ENCODE measurements around the gene KPNA2. TPM values are rescaled to one million over a fixed set of nuclear protein-coding genes. Genes with fewer than 3 reads are reported as not detected.
A peak's percentile ranks its signal among the peaks of the same experiment; 100 is the strongest.
"Not testable (repeated sequence)": the region's sequence is repeated elsewhere in the genome, so short reads cannot be mapped to it uniquely, and the experiment has no call there.

The KPNA2 gene
- total and polyA plus RNA-seq, 8 donors: 3.3 to 10.5 (median 5.7) TPM

- DNase-seq (peak in 1 of 6 donors; percentile 67), ATAC-seq (peak in 2 of 4 donors; percentile 1 to 2), FAIRE-seq (no peak)
- WGBS, 2 donors: 4% methylated on average over 18 to 21 of the region's 21 CpGs
- Histone ChIP-seq H3K36me3 (no peaks in the 10 kb centered on the region), H3K4me1 (peaks cover 7 to 9% (median 8%) of the 10 kb centered on the region in 3 donors), H3K27me3 (no peaks in the 10 kb centered on the region), H3K9me3 (no peaks in the 10 kb centered on the region), H3K27ac (peak overlapping the region; percentile 76 to 94 (median 87)), H3K4me3 (peak overlapping the region; percentile 31 to 69 (median 48))
- intact Hi-C loops (cut with DNase I): no loop called here
- no peak for TF ChIP-seq CTCF (IDR thresholded peaks at IDR 0.05)
Observed at GRCh38 chr17:67993998-67994361, 41.6 kb upstream of the KPNA2 start.

- Histone ChIP-seq H3K27ac (peak overlapping the region in 3 of 4 donors; percentile 39 to 60 (median 41)), H3K9me3 (no peaks in the 10 kb centered on the region), H3K27me3 (no peaks in the 10 kb centered on the region), H3K36me3 (no peaks in the 10 kb centered on the region), H3K4me3 (peak overlapping the region; percentile 32 to 59 (median 45)), H3K4me1 (peaks cover 7 to 9% (median 8%) of the 10 kb centered on the region in 3 donors)
- DNase-seq: peak in 3 of 6 donors; percentile 35 to 59 (median 51)
- intact Hi-C loops (cut with DNase I): no loop called here
- no peak for FAIRE-seq
- TF ChIP-seq CTCF (IDR thresholded peaks at IDR 0.05): no peak
- peak; percentile 15 to 48 (median 31) for ATAC-seq
- WGBS, 2 donors: 12 to 15% methylated on average over 9 of the region's 9 CpGs
Observed at GRCh38 chr17:67994817-67995569, 40.5 kb upstream of the KPNA2 start.

DNA sequence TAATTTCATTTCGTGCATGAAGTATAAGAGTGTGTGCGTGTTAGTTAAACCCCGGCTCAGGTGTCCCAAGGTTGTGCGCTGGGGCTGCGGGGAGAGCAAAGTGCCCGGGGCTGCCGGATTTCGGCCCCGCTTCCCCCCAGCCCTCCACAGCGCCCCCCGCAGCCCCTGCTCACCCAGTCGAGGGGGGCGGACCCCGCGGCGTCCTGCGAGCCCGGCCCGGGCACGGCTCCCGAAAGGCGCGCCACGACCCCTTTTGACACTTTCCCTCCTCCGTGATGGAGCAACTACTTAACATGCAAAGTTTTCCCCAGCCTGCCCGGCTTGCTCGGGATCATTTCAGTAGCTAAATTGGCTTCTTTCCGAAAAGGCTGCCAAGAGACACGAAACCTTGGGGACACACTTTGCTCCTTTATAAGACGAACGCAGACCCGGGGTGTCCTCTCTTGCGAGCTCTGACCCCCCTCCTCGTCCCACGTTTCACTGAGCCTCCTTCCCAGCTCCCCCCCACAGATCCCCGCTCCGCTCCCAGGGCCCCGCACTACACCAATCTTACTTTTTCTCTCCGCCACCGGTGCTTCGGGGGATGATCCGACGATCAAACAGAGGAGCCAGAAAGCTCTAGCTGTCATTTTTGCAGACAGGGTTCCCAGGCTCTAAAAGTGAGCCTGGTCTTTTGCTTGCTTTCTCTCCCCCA, 39.8 kb upstream of the KPNA2 start:
- intact Hi-C loops (cut with DNase I): no loop called here
- H3K36me3 ChIP-seq: no peaks in the 10 kb centered on the region
- 1% methylated on average over 41 to 43 of the region's 43 CpGs for WGBS, 2 donors
- DNase-seq (peak in 5 of 6 donors; percentile 27 to 68 (median 48)), ATAC-seq (peak in 2 of 4 donors; percentile 1 to 5), FAIRE-seq (no peak)
- no peaks in the 10 kb centered on the region for H3K27me3 ChIP-seq
- H3K4me3 ChIP-seq: peak overlapping the region; percentile 32 to 59 (median 45)
- H3K9me3 ChIP-seq: no peaks in the 10 kb centered on the region
- H3K4me1 ChIP-seq: peaks cover 7 to 9% (median 8%) of the 10 kb centered on the region in 3 donors
- no peak for TF ChIP-seq CTCF (IDR thresholded peaks at IDR 0.05)
- H3K27ac ChIP-seq: peak overlapping the region in 2 of 4 donors; percentile 41 to 60

DNA sequence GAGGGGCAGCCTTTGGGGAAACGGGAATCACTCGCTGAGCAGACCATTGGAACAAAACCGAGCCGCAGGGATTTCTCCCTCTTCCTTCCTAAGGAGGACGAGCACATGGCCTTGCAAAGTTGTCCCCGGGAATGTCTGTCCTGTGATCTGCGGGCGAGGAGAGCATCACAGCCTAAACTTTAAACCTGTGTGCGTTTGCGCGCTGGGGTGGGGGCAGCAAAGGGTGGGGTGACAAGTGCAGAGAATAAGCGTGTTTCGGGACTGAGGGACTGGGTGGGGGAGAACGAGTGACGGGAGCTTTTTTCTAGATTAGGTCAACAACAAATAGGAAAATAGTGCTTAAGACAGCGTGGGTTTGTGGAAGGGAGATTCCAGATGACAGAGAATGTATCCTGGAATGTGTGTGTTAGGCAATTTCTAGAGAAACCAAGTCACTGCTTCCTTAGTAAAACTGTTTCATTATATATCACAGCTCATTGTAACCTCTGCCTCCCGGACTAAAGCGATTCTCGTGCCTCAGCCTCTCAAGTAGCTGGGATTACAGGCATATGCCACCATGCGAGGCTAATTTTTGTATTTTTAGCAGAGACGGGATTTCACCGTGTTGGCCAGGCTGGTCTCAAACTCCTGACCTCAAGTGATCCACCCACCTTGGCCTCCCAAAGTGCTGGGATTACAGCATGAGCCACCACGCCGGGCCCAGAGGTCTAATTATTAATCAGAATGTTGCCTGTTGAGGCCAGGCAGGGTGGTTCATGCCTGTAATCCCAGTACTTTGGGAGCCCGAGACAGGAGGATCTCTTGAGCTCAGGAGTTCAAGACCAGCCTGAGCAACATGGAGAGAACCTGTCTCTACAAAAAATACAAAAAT, 39.0 kb upstream of the KPNA2 start, which contains the start of gene C17orf58:
Gene C17orf58 (minus strand): TSS at position 169 of the 871 bp plus-strand sequence. CDS start 271 bp downstream, outside the sequence.
- ATAC-seq; H3K9me3 ChIP-seq; FAIRE-seq; H3K36me3 ChIP-seq; intact Hi-C loops (cut with DNase I); H3K4me1 ChIP-seq; DNase-seq; H3K27me3 ChIP-seq: not testable (repeated sequence)
- peak within 1 kb of the TSS in 2 of 4 donors; percentile 41 to 60 for H3K27ac ChIP-seq
- WGBS, 2 donors: 43 to 44% methylated on average over 25 of the region's 25 CpGs
- peak within 1 kb of the TSS; percentile 32 to 59 (median 45) for H3K4me3 ChIP-seq

- TF ChIP-seq CTCF (IDR thresholded peaks at IDR 0.05): no peak
- Histone ChIP-seq H3K27me3 (no peaks in the 10 kb centered on the region), H3K27ac (no peak overlapping the region), H3K9me3 (no peaks in the 10 kb centered on the region), H3K4me3 (no peak overlapping the region), H3K36me3 (no peaks in the 10 kb centered on the region), H3K4me1 (peaks cover 6 to 8% (median 7%) of the 10 kb centered on the region in 3 donors)
- ATAC-seq (no peak), DNase-seq (no peak), FAIRE-seq (no peak)
- intact Hi-C loops (cut with DNase I): no loop called here
- 81 to 82% methylated on average over 2 of the region's 2 CpGs for WGBS, 2 donors
Observed at GRCh38 chr17:67998466-67998865, 37.1 kb upstream of the KPNA2 start.

Measured in pancreas (tissue), 10 donors.